Kidney (tissue), 14 donors: ENCODE measurements around the gene UAP1L1. TPM values are rescaled to one million over a fixed set of nuclear protein-coding genes. Genes with fewer than 3 reads are reported as not detected.

ENCODE experiments used
- DNase-seq, 5 donors: peaks; one replicate each; pipeline ENCODE4 v3.0.0-alpha.2; 2013 to 2020
- FAIRE-seq: peaks from 2 replicates; lab custom pipeline; 2012; peaks lifted over from hg19 to GRCh38; lab: Jason Lieb, UNC
- H3K27ac ChIP-seq, 2 donors: one replicate each; pipeline ENCODE4 v1.7.0; 2013; ENCODE audit warnings: low read depth in 2 of 2, low read length in 2 of 2, inconsistent platforms in 1 of 2
- H3K27me3 ChIP-seq: one replicate; pipeline ENCODE4 v1.7.1; 2013; ENCODE audit warnings: low read length, inconsistent platforms; ENCODE audit not compliant: control insufficient read depth, insufficient read depth
- H3K36me3 ChIP-seq, 3 donors: one replicate each; pipeline versions ENCODE4 v1.7.0 to v1.7.1; 2013; ENCODE audit warnings: low read length in 3 of 3, control low read depth in 1 of 3, inconsistent platforms in 1 of 3; ENCODE audit not compliant: insufficient read depth in 3 of 3, control insufficient read depth in 2 of 3
- H3K4me1 ChIP-seq, 3 donors: one replicate each; pipeline versions ENCODE4 v1.7.0 to v1.7.1; 2013; ENCODE audit warnings: low read length in 3 of 3, inconsistent platforms in 1 of 3, low read depth in 1 of 3; ENCODE audit not compliant: control insufficient read depth in 2 of 3, insufficient read depth in 2 of 3
- H3K4me3 ChIP-seq, 3 donors: one replicate each; pipeline versions ENCODE4 v1.7.0 to v1.8.1; 2013; ENCODE audit warnings: low read length in 3 of 3, control low read depth in 1 of 3, inconsistent platforms in 1 of 3
- H3K9ac ChIP-seq, 3 donors: one replicate each; pipeline versions ENCODE4 v1.7.0 to v1.7.1; 2013; ENCODE audit warnings: low read length in 3 of 3, control low read depth in 1 of 3, inconsistent platforms in 1 of 3
- H3K9me3 ChIP-seq, 3 donors: one replicate each; pipeline versions ENCODE4 v1.7.0 to v1.7.1; 2013; ENCODE audit warnings: low read length in 3 of 3, control low read depth in 1 of 3, inconsistent platforms in 1 of 3; ENCODE audit not compliant: control insufficient read depth in 2 of 3, insufficient read depth in 1 of 3
- CTCF ChIP-seq: IDR thresholded peaks from 3 replicates; pipeline ENCODE4 v1.5.1; 2012; ENCODE audit warnings: mild to moderate bottlenecking, moderate library complexity, borderline replicate concordance; ENCODE audit not compliant: insufficient read depth; ENCODE audit errors: extremely low read depth
- intact Hi-C: fragments of 100-400 bp; cut with DNase I; formaldehyde crosslinking; loops from one replicate; pipeline ENCODE4 v1.11.1; 2022
- polyA plus RNA-seq: library from polyadenylated mRNA; stranded (reverse); fragments of 350-450 nt; fragmentation: Illumina TruSeq; extraction: RNeasy Lipid Tissue Mini Kit (QIAGEN cat#74804); gene quantifications from one replicate; pipeline ENCODE4 v1.2.3, GENCODE V29; 2014; ENCODE audit warnings: low read depth, low replicate concordance; ENCODE audit not compliant: insufficient read depth
- total RNA-seq: library from RNA; stranded (reverse); fragmentation: NEBNext Ultra II Directional; extraction: Animal tissue kit (Norgen Biotek cat#: 25700); gene quantifications from one replicate; pipeline ENCODE4 v1.2.1, GENCODE V29; 2021
- donor health status: control.
- donor health status: control.
- donor health status: control.
- donor health status: control.
- donor health status: control.
- donor health status: DM: yes; HTN: yes; CAD: no.
- donor health status: Normal renal cell carcinoma (clear cell type).

The UAP1L1 gene
- total and polyA plus RNA-seq, 2 donors from 2014 or later, result 12.7 to 14.4 TPM

GRCh38 chr9:137105814-137106661 lies 28.7 kb downstream of the UAP1L1 start:
- intact Hi-C loops, result no loop called here
- no peaks in the 10 kb centered on the region for H3K4me1 ChIP-seq
- DNase-seq (no peak), FAIRE-seq (no peak)
- H3K27me3 ChIP-seq, result no peaks in the 10 kb centered on the region
- H3K27ac ChIP-seq, result no peak overlapping the region
- TF ChIP-seq CTCF, result no peak
- no peak overlapping the region for H3K4me3 ChIP-seq
- no peak overlapping the region for H3K9ac ChIP-seq
- H3K9me3 ChIP-seq, result no peaks in the 10 kb centered on the region
- H3K36me3 ChIP-seq, result peaks cover 20 to 39% (median 36%) of the 10 kb centered on the region in 3 donors

GRCh38 chr9:137106662-137107250 lies 29.4 kb downstream of the UAP1L1 start:
- Histone ChIP-seq H3K9me3 (no peaks in the 10 kb centered on the region), H3K9ac (no peak overlapping the region), H3K27me3 (no peaks in the 10 kb centered on the region), H3K36me3 (peaks cover 20 to 32% (median 29%) of the 10 kb centered on the region in 3 donors), H3K4me3 (no peak overlapping the region), H3K27ac (no peak overlapping the region), H3K4me1 (no peaks in the 10 kb centered on the region)
- no peak for FAIRE-seq
- DNase-seq, result no peak
- TF ChIP-seq CTCF, result no peak
- intact Hi-C loops, result no loop called here

- Histone ChIP-seq H3K27ac (no peak overlapping the region), H3K36me3 (peaks cover 13 to 25% (median 22%) of the 10 kb centered on the region in 3 donors), H3K9ac (no peak overlapping the region), H3K9me3 (no peaks in the 10 kb centered on the region), H3K4me1 (no peaks in the 10 kb centered on the region), H3K4me3 (no peak overlapping the region), H3K27me3 (no peaks in the 10 kb centered on the region)
- FAIRE-seq (no peak), DNase-seq (no peak)
- TF ChIP-seq CTCF, result no peak
- intact Hi-C loops, result no loop called here
Measured at GRCh38 chr9:137107312-137107921, 30.1 kb downstream of the UAP1L1 start.
